ENCODE measurements around the gene FHOD3.
"Not testable (repeated sequence)": the region's sequence is repeated elsewhere in the genome, so short reads cannot be mapped to it uniquely, and the experiment has no call there.

Gene FHOD3

DNA sequence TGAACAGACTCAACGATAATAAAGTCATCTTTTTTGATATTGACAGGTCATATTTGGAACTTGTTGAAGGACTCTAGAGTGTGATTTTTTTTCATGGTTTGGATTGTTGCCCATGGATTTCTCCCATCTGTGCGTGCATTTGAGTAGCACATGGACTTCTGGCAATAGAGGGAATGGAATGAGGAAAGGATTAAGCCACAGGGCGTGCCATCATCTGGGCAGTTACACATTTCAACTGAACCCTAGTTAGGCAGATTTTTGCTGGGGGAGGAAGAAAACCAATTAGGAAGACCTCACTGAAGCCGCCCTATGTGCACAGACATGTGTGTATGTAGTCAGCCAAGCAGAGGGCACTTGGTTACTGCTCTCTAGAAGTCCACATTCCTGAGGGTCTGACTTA is 458.7 kb downstream of the FHOD3 start:
- no peak for DNase-seq (ENCODE audit: low read depth)

DNA sequence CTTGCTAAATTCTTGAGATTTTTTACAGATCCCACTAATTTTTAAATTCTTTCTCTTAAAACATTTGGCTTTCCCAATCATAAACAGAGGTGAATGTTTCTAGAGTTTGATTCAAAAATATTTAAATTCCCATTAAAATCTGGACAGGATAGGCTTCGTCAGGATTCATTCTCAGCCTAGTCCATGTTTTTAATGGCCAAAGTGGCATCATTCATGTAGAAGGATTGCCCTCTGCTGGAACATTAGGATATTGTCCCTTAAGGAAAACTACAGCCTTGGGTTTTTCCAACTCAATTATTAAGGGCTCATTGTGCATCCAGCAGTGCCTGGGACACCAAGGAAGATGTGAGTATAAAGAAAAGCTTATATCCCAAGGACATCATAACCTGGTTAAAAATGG is 459.6 kb downstream of the FHOD3 start:
- DNase-seq (ENCODE audit: low read depth), result no peak

DNA sequence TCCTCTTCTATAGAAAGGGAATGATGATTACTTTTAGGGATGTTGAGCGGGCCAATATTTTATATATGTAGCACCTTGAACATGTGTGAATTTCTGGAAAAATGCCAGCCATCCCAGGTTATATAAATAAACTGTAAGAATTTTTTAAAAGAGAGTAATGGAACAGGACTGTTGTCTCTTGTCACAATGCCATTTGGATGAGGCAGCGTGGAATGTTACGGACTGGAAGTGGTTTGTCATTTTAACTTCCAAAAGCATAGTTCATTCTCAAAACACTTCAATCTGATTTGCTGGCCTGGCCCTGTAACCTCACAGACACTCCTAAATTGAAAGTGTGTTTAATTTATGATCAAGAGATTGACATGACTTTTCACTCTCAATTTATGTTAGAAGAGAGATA is 460.5 kb downstream of the FHOD3 start:
- no peak for DNase-seq (ENCODE audit: low read depth)

DNA sequence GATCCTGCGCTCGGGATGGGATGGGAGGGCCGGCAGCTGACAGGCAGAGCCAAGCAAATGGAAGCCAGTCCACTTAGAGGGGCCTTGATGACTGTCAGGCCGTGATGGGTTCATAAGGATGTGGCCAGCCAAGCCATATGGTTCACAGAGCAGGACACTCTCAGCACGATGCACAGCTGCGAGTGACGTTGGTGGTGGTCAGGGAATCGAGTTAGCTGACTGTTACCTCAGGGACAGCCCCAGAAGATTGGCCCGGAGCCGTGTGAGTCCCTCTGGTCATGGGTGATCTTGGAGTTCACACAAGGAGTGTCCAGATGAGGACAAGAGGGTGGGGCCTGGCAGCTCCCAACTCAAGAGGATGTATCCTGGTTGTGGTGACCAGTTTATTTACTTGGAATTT is 461.1 kb downstream of the FHOD3 start:
- no peak for DNase-seq (ENCODE audit: low read depth)

DNA sequence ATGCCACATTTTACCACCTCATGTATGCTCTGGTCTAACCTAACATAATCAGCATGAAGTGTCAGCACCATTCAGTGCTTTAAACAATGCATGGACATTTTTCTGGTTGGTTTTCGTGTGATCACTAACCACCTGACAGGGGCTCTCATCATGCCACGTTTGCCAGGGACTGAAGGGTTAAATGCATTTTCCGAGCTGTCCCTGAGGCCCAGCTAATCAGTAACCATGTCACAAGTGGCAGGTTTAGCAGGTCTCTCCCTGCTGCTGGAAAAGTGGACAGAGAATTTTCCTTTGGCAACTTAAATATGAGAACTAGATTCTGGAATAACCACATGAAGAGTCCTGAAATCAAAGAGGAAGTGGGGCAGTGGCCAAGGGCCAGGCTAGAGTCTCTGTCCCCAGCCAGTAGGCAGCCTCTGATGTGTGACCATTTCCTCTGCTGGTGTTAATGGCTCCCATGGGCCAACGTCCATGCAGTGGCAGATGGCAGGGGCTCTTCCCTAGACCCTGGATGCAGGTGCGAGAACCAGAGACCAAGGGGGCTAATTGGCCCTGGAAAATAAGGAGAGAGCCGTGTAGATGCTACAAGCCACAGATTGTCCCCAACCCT is 461.8 kb downstream of the FHOD3 start:
- DNase-seq (ENCODE audit: low read depth), result no peak

DNA sequence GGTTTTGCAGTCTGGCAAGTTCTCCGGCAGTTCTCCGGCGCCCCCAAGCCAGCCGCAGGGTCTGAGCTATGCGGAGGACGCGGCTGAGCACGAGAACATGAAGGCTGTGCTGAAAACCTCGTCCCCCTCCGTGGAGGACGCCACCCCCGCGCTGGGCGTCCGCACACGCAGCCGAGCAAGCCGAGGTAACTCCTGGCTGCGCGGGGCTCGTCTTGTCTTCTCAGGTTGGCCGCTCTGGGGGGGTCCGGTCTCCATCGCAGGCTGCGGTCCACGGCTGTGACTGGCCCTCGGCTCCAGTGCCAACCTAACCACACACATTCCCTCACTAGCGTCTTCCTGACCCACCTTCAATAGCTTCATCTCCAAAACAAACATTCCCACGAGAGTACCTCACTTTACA is 463.1 kb downstream of the FHOD3 start:
- no peak for DNase-seq (ENCODE audit: low read depth)

DNA sequence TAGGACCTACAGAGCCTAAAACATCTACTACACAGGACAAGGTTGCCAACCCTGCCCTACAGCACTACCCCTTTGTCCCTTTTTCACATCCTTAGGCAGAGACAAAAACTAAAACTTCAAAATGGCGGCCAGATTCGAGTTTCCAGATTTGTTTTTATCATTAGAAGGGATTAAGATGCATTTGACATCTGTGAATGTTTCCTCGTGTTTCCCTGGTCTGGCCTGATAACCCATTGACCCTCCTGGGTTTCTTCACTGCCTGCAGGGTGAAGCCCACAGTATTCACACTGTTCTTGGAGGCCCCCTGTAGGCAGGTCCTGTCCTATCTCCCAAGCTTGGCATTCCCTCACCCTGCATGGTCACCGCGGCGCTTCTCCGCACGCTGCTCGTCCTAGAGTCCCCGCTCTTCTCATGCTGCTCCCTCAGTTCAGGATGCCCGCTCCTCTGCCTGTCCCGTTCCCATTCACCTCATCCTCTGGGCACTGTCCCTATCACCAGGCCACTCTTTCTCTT is 463.7 kb downstream of the FHOD3 start:
- no peak for DNase-seq (ENCODE audit: low read depth)

DNA sequence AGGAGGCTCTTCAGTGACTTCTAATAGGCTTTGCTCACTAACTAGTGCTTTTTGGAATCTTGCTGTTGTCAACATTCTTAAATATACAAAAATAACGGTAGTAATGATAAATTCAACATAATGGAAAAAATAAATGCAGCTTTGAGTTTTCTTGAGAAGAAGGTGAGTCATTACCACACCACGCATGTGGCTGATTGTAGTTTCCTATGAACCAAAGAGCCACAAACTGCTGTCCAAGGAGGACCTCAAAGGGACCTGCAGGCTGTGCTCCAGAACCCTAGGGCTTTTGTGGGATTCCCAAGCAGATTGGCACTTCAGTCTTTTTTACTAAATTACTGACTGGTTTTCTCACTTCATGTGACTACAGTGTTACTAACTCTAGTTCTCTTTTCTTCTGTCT is 464.6 kb downstream of the FHOD3 start:
- no peak for DNase-seq (ENCODE audit: low read depth)

DNA sequence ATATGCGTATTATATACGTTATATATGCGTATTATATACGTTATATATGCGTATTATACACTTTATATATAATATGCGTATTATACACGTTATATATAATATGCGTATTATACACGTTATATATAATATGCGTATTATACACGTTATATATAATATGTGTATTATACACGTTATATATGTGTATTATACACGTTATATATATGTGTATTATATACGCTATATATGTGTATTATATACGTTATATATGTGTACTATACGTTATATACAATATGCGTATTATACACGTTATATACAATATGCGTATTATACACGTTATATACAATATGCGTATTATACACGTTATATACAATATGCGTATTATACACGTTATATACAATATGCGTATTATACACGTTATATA is 465.5 kb downstream of the FHOD3 start:
- not testable (repeated sequence) for DNase-seq (ENCODE audit: low read depth)

DNA sequence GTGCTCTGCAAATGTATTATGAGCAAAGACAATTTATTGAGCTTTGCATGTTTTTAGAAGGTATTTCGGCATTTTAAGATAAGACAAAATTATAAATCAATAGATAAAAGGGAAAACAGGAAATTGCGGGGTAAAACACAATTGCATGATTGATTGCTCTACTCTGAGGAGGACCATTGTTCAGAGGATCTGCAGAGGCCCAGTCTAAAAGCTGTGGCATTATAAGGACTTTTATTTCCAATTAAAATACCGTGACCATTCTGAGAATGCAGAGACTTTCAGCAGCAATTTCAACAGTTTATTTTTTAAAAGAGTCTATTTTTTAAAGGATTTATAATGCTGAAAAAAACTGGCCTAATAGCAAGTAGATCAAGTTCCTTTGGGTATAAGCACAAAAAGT is 469.3 kb downstream of the FHOD3 start:
- DNase-seq (ENCODE audit: low read depth), result no peak

DNA sequence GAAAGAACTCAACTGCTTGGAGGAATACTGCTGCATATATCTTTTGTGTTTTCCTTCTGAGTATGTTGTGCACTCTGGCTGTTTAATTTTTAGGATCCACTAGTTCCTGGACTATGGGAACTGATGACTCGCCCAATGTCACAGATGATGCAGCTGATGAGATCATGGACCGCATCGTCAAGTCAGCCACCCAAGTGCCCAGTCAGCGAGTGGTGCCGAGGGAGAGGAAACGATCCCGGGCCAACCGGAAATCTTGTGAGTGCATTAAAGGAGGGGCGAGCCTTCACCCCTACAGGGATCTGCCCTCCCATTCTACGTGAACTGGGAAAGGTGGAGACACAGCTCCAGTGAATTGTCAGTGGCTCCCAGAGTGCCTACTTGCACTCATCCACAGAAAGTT is 471.7 kb downstream of the FHOD3 start:
- DNase-seq (ENCODE audit: low read depth), result no peak

DNA sequence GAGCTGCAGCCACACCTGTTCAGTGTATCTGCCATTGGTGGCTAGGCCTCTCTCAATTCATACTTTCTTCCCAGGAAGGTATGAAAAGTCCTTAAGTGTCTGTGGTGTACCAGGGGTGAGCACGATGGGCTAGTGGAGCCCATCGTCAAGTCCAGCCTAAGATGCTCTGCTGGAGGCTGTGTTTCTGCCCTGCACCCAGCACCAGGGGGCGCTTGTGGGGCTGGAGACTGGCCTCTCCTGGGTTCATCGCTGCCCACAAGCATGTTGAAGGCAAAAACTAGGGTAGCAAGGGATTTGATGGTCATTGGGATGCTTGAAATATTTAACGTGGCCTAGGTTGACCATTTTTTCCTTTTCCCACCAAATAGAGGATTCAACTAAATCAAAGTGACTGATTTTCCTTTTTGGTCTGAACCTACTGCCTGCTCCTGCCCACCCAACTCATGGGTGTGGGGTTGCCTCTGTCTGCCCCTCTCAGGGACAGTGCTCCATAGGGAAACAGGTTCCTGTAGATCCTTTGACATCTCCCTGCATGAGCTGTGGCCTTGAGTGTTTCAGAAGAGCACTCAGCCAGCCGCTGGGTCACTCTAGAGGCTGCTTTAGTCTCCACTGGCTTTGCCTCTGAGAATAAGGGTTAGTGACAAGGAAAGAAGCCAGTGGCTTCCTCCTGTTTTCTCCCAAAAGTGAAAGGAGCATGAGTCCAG is 472.2 kb downstream of the FHOD3 start:
- DNase-seq (ENCODE audit: low read depth), result no peak

DNA sequence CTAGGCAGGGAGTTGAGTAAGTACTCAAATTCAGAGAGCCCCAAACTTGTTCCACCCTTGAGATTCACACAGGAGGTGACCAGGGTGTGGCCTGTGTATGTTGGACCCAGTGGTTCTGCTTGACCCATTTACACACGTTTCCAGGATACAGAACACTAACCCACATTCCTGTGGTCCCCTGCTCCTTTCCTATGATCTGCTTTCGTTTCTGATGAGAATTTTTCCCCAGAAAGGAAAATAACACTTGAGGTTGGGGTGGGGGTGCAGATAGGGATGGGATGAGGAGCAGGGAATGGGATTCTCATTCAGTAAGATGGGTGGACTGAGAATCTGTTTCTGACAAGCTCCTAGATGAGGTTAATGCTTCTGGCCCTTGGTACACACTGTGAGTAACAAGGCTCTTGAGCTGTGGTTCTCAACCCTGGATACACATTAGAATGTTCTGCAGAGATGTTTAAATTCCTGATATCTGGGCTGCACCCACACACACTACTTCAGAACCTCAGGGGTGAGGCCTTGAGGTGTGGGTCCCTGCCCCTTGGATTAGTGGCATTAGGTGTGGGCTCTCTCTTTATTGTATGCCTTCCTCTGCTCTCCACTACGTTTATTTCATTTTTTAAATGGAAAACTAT is 472.9 kb downstream of the FHOD3 start:
- no peak for DNase-seq (ENCODE audit: low read depth)

DNA sequence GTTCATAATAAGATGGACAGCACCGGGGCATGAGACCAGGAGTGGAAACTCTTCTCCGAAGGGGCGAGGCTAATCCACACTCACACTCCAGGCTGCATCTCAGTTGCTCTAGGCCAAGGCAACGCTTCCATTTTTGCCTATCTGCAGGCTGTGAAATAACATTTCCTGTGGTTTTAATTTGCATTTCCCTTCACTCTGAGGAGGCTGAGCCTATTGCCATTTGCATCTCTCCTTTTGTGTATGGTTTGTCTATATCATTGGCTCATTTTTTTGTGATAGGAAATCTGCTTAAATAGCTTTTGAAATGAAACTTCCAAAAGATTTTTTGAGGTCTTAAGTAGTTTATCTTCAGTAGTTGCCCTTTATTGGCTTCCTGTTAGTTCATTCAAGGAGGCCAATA is 473.7 kb downstream of the FHOD3 start:
- no peak for DNase-seq (ENCODE audit: low read depth)

DNA sequence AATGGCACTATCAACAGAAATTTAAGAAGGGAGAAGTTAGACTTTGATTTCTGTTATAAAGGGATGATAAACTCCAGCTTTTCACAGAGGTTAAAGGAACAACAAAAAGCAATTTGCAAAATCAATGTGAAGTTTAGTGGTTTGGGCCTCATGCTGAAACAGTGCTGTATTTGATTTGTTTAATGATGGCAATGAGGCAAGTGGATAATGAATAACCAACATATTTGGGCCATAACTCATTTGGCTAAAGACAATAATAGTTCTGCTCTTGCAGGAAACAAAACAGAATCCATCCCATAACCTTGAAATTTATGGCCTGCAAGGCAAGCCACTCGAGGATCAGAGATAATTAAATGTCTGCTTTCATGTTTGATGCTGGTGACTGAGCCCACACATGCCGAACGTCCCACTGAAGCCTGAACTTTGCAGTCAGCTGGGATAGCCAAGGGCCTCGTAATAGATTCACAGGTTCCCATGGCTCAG is 474.8 kb downstream of the FHOD3 start:
- no peak for DNase-seq (ENCODE audit: low read depth)

DNA sequence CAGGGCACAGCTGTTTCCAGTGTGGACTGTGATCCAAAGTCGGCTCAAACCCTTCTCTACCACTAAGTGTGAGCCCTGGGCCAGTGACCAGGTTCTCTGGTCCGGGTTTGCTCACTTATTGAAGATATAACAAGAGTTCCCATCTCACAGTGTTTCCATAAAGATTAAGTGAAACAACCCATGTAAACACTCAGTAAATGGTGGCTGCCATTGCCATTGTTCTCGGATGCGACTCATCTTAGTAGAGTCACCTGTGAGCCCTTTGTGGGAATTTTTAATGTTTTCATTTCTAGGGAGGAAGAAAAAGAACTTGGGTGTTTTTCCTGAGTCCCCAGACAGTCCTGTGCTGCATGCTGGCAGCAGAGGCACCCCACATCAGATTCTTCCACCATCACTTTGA is 477.9 kb downstream of the FHOD3 start:
- DNase-seq (ENCODE audit: low read depth), result no peak

DNA sequence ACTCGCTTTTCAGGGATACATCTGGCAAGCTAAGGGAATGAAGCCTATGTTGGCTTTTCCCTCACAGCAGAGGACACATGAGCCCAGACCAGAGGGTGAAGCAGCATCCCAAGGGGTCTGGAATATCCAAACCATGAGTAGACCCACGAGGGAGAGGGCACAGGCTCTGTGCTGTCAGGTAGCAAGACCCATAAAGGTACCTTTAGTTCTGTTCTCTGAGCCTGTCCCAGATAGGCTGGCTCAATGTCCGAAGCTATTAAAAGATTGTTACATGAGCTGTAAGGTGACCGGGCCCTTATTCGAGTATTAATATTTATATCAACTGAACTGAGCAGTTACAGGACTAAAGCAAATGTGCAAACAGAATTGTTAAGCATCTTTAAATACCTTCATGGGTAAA is 479.1 kb downstream of the FHOD3 start:
- no peak for DNase-seq (ENCODE audit: low read depth)

DNA sequence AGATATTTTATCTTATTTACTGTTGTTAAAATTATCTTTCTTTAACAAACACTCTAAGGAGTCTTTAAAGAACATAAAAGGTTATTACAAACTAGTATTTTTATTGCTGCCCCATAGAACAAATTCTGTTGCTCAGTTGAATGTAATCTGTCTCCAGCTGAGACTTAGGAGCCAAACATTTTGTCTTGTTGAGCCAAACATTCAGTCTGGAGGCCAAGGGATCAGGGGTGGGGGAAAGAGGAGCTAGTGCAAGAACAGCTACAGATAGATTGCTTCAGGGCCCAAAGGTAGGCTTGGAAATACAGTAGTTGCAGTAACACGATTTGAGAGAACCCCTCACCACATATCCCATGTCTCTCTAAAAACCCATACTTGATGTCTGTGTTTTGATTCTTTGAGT is 480.1 kb downstream of the FHOD3 start:
- no peak for DNase-seq (ENCODE audit: low read depth)

DNA sequence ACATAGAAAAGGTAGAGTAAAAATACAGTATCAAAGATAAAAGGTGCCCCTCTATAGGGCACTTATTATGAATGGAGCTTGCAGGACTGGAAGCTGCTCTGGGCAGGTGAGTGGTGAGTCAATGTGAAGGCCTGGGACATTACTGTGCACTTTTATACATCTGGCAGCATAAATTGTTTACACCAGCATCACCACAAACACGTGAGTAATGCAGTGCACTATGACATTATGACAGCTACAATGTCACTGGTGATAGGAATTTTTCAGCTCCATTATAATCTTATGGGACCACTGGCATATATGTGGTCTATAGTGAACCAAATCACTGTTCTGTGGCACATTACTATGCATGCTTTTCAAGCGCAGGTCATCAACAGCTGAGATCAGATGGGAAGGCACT is 483.2 kb downstream of the FHOD3 start:
- no peak for DNase-seq (ENCODE audit: low read depth)

DNA sequence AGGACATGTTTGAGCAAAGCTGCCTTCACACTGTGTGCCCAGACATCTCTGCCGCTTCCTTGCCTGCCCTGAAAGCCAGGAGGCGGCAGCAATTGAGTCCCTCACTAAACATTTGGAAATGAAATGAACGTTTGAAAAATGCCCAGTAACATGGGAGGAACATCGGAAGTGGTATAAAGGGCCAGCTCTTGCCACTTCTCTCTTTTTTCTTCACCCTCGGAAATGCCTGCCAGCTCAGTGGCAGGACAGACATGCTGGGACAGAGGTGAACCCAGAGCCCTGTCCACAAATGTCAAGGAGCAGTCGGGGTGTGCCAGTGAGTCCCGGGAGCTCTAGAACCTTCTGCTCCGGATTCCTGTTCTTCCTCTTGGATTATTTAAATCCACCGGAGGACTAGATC is 485.2 kb downstream of the FHOD3 start:
- no peak for DNase-seq (ENCODE audit: low read depth)

DNA sequence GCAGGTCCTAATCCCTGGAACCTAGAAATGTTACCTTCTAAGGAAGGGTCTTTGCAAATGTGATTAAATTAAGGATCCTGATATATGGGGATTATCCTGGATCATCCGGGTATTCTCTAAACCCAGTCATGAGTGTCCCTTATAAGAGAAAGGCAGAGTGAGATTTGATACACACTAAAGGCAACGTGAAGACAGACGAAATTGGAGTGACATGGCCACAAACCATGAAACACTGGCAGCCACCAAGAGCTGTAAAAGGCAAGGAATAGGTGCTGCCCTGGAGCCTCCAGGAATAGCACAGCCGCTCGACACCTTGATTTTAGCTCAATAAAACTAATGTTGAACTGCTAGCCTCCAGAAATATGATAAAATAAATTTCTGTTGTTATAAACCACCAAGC is 486.3 kb downstream of the FHOD3 start:
- DNase-seq (ENCODE audit: low read depth), result no peak

DNA sequence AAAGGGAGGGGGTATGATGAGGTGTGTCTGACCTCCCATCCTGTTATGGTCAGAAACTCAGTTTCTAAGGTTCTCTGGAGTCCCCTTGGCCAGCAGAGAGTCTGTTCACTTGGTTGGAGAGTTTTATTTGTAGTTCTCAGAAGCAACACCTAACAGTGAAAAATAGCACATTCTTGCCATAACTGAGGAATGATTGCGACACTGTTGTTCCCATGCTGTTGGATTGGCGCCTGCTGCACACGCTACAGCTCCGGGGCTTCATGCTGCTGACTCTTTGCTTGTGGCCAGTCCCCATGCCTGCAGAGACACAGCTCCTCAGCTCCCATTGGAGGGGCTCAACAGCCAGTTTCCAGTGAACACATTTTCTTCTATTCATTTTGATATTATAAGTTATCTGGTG is 489.2 kb downstream of the FHOD3 start:
- DNase-seq (ENCODE audit: low read depth), result no peak

DNA sequence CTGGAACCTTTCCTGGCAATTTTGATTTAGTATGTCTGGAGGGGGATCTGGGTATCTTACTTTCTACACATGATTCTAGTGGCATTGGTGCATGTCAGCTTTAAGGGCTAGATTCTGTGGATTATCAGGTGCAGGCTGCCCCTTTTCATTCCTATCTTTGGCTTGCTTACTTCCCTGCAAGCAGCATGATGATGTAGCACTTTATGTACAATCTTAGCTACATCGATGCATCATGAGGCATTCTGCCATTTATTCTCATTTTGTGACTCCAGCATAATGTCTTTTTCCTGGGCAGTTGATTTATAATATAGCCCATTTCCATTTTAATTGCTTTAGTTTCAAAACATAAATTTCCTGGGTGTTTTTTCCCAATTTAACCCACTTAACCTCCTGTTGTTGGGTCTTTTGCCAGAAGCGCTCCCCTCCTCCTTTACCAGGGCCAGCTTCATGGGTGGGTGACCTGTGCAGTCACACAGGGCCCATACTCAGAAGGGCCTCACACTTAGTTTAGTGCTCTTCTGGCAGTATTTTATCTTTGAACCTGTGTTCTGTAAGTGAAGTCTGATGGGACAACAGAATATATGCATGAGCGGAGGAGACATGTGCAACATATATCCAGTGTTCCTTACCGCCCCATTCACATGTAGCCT is 495.2 kb downstream of the FHOD3 start:
- no peak for DNase-seq (ENCODE audit: low read depth)
